ENCODE measurements around the gene THSD4. TPM values are rescaled to one million over a fixed set of nuclear protein-coding genes. Genes with fewer than 3 reads are reported as not detected.

The THSD4 gene
- total and polyA plus RNA-seq, 9 of the 15 experiments (the other 6 are each of a cell fraction or from before 2014, with no cell fraction given) = 0.04 TPM; not detected in 5

GRCh38 chr15:71623111-71623510 lies 507.8 kb downstream of the THSD4 start:
- ChIA-PET POLR2A (no interaction called here), CTCF (ENCODE audit: low intra/inter-chr PET ratio) (no interaction called here)
- ATAC-seq = no peak
- in situ Hi-C loops (cut with MboI) (no loop called here), intact Hi-C loops (cut with micrococcal nuclease) (no loop called here)
- no peak for TF ChIP-seq CAMTA2 (CRISPR knock-in tag; conservative IDR thresholded peaks at IDR 0.05)
- H3K9me1 ChIP-seq (ENCODE audit: control insufficient read depth, insufficient read depth, low read length) = no peaks in the 10 kb centered on the region
- no peak overlapping the region for H3K27ac ChIP-seq (ENCODE audit: extremely low read depth, low read depth, low read length)
- no peak overlapping the region for H3K9ac ChIP-seq (ENCODE audit: insufficient read depth in 1 of 2, low read depth in 2 of 2, low read length in 2 of 2)
- no peaks in the 10 kb centered on the region for H4K20me1 ChIP-seq (replicated peaks; ENCODE audit: control insufficient read depth, insufficient read depth, low read length)
- no peaks in the 10 kb centered on the region; a peak in 1 of 5 replicates for H3K27me3 ChIP-seq (ENCODE audit: control insufficient read depth in 2 of 2, insufficient read depth in 2 of 2, low read length in 2 of 2)
- H3K36me3 ChIP-seq (ENCODE audit: control insufficient read depth, insufficient read depth, low read length) = no peaks in the 10 kb centered on the region
- H3K4me3 ChIP-seq = no peak overlapping the region
- 2% methylated on average over 4 of the region's 4 CpGs for WGBS (ENCODE audit: insufficient coverage, low coverage, missing lambda C conversion rate)
- no TSS peak for BruUV-seq (replicated peaks)
- no peaks in the 10 kb centered on the region for H3K79me2 ChIP-seq (ENCODE audit: control insufficient read depth, insufficient read depth, low read length)
- H3K9me3 ChIP-seq (replicated peaks; ENCODE audit: control insufficient read depth, insufficient read depth, low read depth, low read length) = no peaks in the 10 kb centered on the region
- no peak for DNase-seq (ENCODE audit: extremely low read depth in 1 of 4, low spot score in 3 of 4)
- no peak for FAIRE-seq
- H2AFZ ChIP-seq (ENCODE audit: low read depth, low read length) = no peak overlapping the region
- H3K4me2 ChIP-seq (ENCODE audit: insufficient read depth, low read length) = no peak overlapping the region
- H3K4me1 ChIP-seq (replicated peaks in 1 of 2; ENCODE audit: control insufficient read depth in 2 of 2, insufficient read depth in 2 of 2, low read length in 2 of 2) = no peaks in the 10 kb centered on the region

GRCh38 chr15:71626596-71627088 lies 511.4 kb downstream of the THSD4 start:
- H4K20me1 ChIP-seq (replicated peaks; ENCODE audit: control insufficient read depth, insufficient read depth, low read length) = no peaks in the 10 kb centered on the region
- H3K4me2 ChIP-seq (ENCODE audit: insufficient read depth, low read length) = no peak overlapping the region
- DNase-seq (ENCODE audit: extremely low read depth in 1 of 4, low spot score in 3 of 4) (no peak), FAIRE-seq (no peak), ATAC-seq (no peak)
- no peak overlapping the region for H3K27ac ChIP-seq (ENCODE audit: extremely low read depth, low read depth, low read length)
- no peaks in the 10 kb centered on the region; a peak in 1 of 5 replicates for H3K27me3 ChIP-seq (ENCODE audit: control insufficient read depth in 2 of 2, insufficient read depth in 2 of 2, low read length in 2 of 2)
- no peak overlapping the region for H3K9ac ChIP-seq (ENCODE audit: insufficient read depth in 1 of 2, low read depth in 2 of 2, low read length in 2 of 2)
- CTCF ChIA-PET (ENCODE audit: low intra/inter-chr PET ratio) = no interaction called here
- no peaks in the 10 kb centered on the region for H3K79me2 ChIP-seq (ENCODE audit: control insufficient read depth, insufficient read depth, low read length)
- in situ Hi-C loops (cut with MboI) (no loop called here), intact Hi-C loops (cut with micrococcal nuclease) (no loop called here)
- POLR2A ChIA-PET = interaction anchor here (2.1 kb wide), 1 partner anchor 9 kb away, joined by 4 read pairs; no protein-coding TSS in a partner anchor
- no peaks in the 10 kb centered on the region for H3K9me1 ChIP-seq (ENCODE audit: control insufficient read depth, insufficient read depth, low read length)
- BruUV-seq (replicated peaks) = no TSS peak
- no peaks in the 10 kb centered on the region for H3K9me3 ChIP-seq (replicated peaks; ENCODE audit: control insufficient read depth, insufficient read depth, low read depth, low read length)
- H3K4me1 ChIP-seq (replicated peaks in 1 of 2; ENCODE audit: control insufficient read depth in 2 of 2, insufficient read depth in 2 of 2, low read length in 2 of 2) = no peaks in the 10 kb centered on the region
- H3K4me3 ChIP-seq = no peak overlapping the region
- 0% methylated on average over 4 of the region's 4 CpGs for WGBS (ENCODE audit: insufficient coverage, low coverage, missing lambda C conversion rate)
- no peaks in the 10 kb centered on the region for H3K36me3 ChIP-seq (ENCODE audit: control insufficient read depth, insufficient read depth, low read length)
- no peak overlapping the region for H2AFZ ChIP-seq (ENCODE audit: low read depth, low read length)
- TF ChIP-seq HNRNPL (IDR thresholded peaks at IDR 0.05; ENCODE audit: low read depth, low read length) (no peak), KLF1 (tag; IDR thresholded peaks at IDR 0.05) (no peak), ZNF561 (CRISPR knock-in tag; conservative IDR thresholded peaks at IDR 0.05) (no peak), MAZ (CRISPR knock-in tag; conservative IDR thresholded peaks at IDR 0.05 in 1 of 2, IDR thresholded peaks at IDR 0.05 in 1 of 2) (no peak), HNRNPK (IDR thresholded peaks at IDR 0.05; ENCODE audit: low read depth, low read length, poor library complexity, severe bottlenecking) (no peak), BCL6 (CRISPR knock-in tag; IDR thresholded peaks at IDR 0.05) (no peak), GMEB1 (CRISPR knock-in tag; IDR thresholded peaks at IDR 0.05) (no peak), CCNT2 (IDR thresholded peaks at IDR 0.05; ENCODE audit: borderline replicate concordance, extremely low read depth, insufficient read length, low read depth, low read length) (no peak), ZNF695 (CRISPR knock-in tag; IDR thresholded peaks at IDR 0.05) (no peak), BMI1 (IDR thresholded peaks at IDR 0.05; ENCODE audit: low read length) (no peak), CBX3 (IDR thresholded peaks at IDR 0.05; ENCODE audit: borderline replicate concordance in 1 of 2, low read length in 2 of 2) (no peak), GABPA (tag; conservative IDR thresholded peaks at IDR 0.05; ENCODE audit: low read depth) (no peak), NFE2 (IDR thresholded peaks at IDR 0.05; ENCODE audit: low read depth) (no peak)
